Prostate gland (tissue), 2 donors: ENCODE data around the gene ERC2. TPM values are rescaled to one million over a fixed set of nuclear protein-coding genes. Genes with fewer than 3 reads are reported as not detected.

ENCODE experiments used
- DNase-seq: peaks from one replicate; pipeline ENCODE4 v3.0.0-alpha.2; 2019; ENCODE audit warnings: low spot score
- H3K27ac ChIP-seq, 2 donors: fragments of 200-600 bp; sonication (generic); 2 replicates each; pipeline ENCODE4 v1.5.1; 2017 to 2019
- H3K27me3 ChIP-seq: fragments of 200-600 bp; sonication (generic); replicated peaks from 2 replicates; pipeline ENCODE4 v1.5.1; 2019; ENCODE audit not compliant: insufficient read depth
- H3K36me3 ChIP-seq, 2 donors: fragments of 200-600 bp; sonication (generic); 1 replicate in 1 of 2; 2 replicates in 1 of 2; pipeline versions ENCODE4 v1.5.1 to v1.8.1; 2017 to 2019
- H3K4me1 ChIP-seq: fragments of 200-600 bp; sonication (generic); replicated peaks from 2 replicates; pipeline ENCODE4 v1.5.1; 2019
- H3K4me3 ChIP-seq, 2 donors: fragments of 200-600 bp; sonication (generic); 2 replicates each; pipeline ENCODE4 v1.5.1; 2017 to 2019
- H3K9me3 ChIP-seq: fragments of 200-600 bp; sonication (generic); 2 replicates; pipeline ENCODE4 v1.5.1; 2017
- CTCF ChIP-seq, 4 experiments: fragments of 200-600 bp in 2 of 4; fragments of 450-650 bp in 2 of 4; sonication (generic) in 2 of 4; IDR thresholded peaks; 1 replicate in 3 of 4; 2 replicates in 1 of 4; pipeline ENCODE4 v1.5.1; 2016 to 2019; ENCODE audit warnings: antibody characterized with exemption in 4 of 4, mild to moderate bottlenecking in 2 of 4, moderate library complexity in 2 of 4
- POLR2A ChIP-seq: fragments of 450-650 bp; IDR thresholded peaks from one replicate; pipeline ENCODE4 v1.6.1; 2016; ENCODE audit warnings: antibody characterized with exemption, mild to moderate bottlenecking
- POLR2AphosphoS5 ChIP-seq: sonication (generic); formaldehyde crosslinking; IDR thresholded peaks from one replicate; pipeline ENCODE4 v1.6.1; 2017; ENCODE audit warnings: antibody characterized with exemption
- WGBS: methylation state at CpG from one replicate; pipeline ENCODE4 v1.1.5; 2018; 5-methylcytosine and 5-hydroxymethylcytosine counted together
- intact Hi-C: fragments of 100-400 bp; cut with DNase I; formaldehyde crosslinking; loops from one replicate; pipeline ENCODE4 v1.14.2; 2022
- total RNA-seq, 2 donors: library from RNA; depleted of rRNA; stranded (reverse); fragments of >200 nt; gene quantifications; one replicate each; pipeline ENCODE4 v1.1.0, GENCODE V29; 2016

The ERC2 gene
- total RNA-seq, 2 donors from 2014 or later, result 1.0 to 2.7 TPM

DNA sequence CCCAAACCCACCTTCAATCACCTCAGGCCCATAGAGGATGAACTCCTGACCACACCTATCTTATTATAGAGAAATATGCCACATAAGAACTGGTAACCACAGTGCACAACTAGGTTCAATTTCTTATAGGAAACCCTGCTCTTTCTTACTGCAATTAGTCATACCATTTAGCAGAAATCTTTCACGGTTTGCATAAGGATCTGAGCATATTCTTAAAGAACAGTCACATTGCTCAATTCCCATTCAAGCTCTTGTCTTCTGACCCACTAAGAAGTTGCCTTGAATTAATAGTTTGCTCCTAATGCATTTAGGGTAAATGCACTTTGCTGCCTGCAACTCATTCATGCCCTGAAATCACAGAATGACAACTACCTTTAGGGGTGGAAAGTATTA lies 9.2 kb downstream of the ERC2 start:
- 67% methylated on average over 1 of the region's 1 CpG for WGBS

DNA sequence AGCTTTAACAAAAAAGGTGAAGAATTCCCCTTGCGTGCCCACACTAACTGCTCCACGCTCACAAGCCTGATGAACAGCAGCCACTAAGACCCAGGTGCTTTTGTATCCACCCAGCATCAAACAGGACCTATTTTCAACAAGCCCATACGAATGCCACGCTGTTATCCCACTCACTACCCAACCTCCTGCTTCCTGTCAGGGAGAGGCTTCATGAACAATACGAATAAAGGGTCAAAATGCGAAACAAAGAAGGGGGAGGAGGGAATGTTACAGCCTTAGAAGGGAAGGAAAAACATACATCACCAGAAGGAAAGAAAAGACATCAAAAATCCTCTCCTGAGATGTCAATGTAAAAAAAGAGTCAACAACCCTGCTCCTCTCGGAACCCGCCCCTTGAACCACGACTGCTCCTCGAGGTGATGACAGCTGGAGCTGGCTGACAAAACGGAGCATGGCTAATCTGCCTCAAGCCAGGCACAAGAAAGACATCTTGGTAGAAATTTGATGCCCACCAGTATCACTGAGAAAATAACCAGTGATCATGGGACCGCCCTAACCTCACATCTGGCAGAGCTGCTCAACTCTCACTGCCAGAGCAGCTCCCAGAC lies 9.7 kb downstream of the ERC2 start:
- Histone ChIP-seq H3K9me3 (no peaks in the 10 kb centered on the region), H3K4me1 (no peaks in the 10 kb centered on the region), H3K27ac (no peak overlapping the region), H3K4me3 (no peak overlapping the region), H3K36me3 (no peaks in the 10 kb centered on the region), H3K27me3 (no peaks in the 10 kb centered on the region)
- intact Hi-C loops, result no loop called here
- DNase-seq, result no peak
- 55% methylated on average over 12 of the region's 12 CpGs for WGBS
- TF ChIP-seq POLR2A, result no peak

More for the DNA sequence above, 9.2 kb downstream of the ERC2 start:
- DNase-seq, result no peak
- no peaks in the 10 kb centered on the region for H3K36me3 ChIP-seq
- no peaks in the 10 kb centered on the region for H3K4me1 ChIP-seq
- no peak overlapping the region for H3K4me3 ChIP-seq
- no peak for TF ChIP-seq CTCF (IDR thresholded peaks at IDR 0.05)
- no peak for TF ChIP-seq POLR2A
- TF ChIP-seq POLR2AphosphoS5, result no peak
- intact Hi-C loops, result no loop called here
- no peaks in the 10 kb centered on the region for H3K9me3 ChIP-seq
- H3K27ac ChIP-seq, result no peak overlapping the region
- no peaks in the 10 kb centered on the region for H3K27me3 ChIP-seq

GRCh38 chr3:56456117-56456516 lies 12.2 kb downstream of the ERC2 start:
- Histone ChIP-seq H3K27ac (no peak overlapping the region), H3K4me1 (no peaks in the 10 kb centered on the region), H3K9me3 (no peaks in the 10 kb centered on the region), H3K27me3 (no peaks in the 10 kb centered on the region), H3K4me3 (no peak overlapping the region), H3K36me3 (no peaks in the 10 kb centered on the region)
- 3% methylated on average over 1 of the region's 1 CpG for WGBS
- no peak for TF ChIP-seq CTCF (IDR thresholded peaks at IDR 0.05)
- TF ChIP-seq POLR2A, result no peak
- no peak for TF ChIP-seq POLR2AphosphoS5
- intact Hi-C loops, result no loop called here
- DNase-seq, result no peak

DNA sequence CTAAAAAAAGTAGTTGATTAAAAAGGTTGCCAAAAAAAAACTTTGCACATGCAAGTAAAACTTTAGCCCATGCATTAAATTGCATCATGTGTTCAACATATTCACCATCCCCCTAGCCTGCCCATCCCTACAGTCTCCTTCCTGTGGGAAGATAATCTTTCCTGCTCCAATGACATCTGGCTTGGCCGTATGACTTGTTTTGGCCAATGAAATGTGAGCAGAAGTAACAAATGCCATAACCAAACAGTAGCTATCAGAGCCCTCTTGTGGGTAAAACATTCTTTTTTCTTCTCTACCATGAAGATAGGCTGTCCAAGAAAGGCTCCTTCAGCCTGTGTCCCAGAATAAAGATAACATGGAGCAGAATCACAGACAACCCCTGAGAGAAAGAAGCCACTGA lies 15.3 kb downstream of the ERC2 start:
- no peak overlapping the region for H3K4me3 ChIP-seq
- WGBS, result 61% methylated on average over 1 of the region's 1 CpG
- TF ChIP-seq POLR2AphosphoS5 (no peak), POLR2A (no peak), CTCF (IDR thresholded peaks at IDR 0.05) (no peak)
- DNase-seq, result no peak
- no peaks in the 10 kb centered on the region for H3K27me3 ChIP-seq
- no peaks in the 10 kb centered on the region for H3K4me1 ChIP-seq
- H3K36me3 ChIP-seq, result no peaks in the 10 kb centered on the region
- no peak overlapping the region for H3K27ac ChIP-seq
- H3K9me3 ChIP-seq, result no peaks in the 10 kb centered on the region
- intact Hi-C loops, result no loop called here

DNA sequence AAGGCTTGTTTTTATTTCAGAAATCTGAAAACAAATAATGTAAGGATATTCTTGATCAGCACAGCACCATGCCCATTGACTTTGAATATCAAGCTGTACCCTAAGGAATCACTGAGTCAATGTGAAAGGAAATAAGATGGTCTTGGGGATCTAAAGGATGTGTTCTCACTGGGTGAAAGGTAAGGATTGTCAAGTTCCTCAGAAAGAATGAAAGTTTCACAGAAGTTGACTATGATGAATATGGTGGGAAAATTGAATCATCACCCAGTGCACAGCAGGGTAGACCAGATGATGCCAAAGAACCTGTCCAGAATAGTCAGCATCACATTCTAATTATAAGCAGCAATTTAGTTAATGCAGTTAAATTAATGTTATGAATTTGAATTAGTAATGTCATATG lies 16.2 kb downstream of the ERC2 start:
- TF ChIP-seq POLR2A (no peak), POLR2AphosphoS5 (no peak), CTCF (IDR thresholded peaks at IDR 0.05) (no peak)
- Histone ChIP-seq H3K9me3 (no peaks in the 10 kb centered on the region), H3K27me3 (no peaks in the 10 kb centered on the region), H3K4me3 (no peak overlapping the region), H3K36me3 (no peaks in the 10 kb centered on the region), H3K4me1 (no peaks in the 10 kb centered on the region), H3K27ac (no peak overlapping the region)
- no peak for DNase-seq
- intact Hi-C loops, result no loop called here
